GM23338 (cell line): Measurements from ENCODE around the gene ITPKA. TPM values are rescaled to one million over a fixed set of nuclear protein-coding genes. Genes with fewer than 3 reads are reported as not detected.

Source experiments
- ATAC-seq: fragments of 200-7000 bp; cut with Tn5 transposase; 3 replicates; pipeline ENCODE4 v1.9.1; 2020
- DNase-seq: peaks from one replicate; pipeline ENCODE4 v3.0.0-alpha.2; 2015; ENCODE audit warnings: low spot score
- H2AFZ ChIP-seq: fragments of 200-600 bp; sonication (generic); 2 replicates; pipeline ENCODE4 v1.8.0; 2016; ENCODE audit warnings: antibody characterized with exemption, mild to moderate bottlenecking, moderate library complexity
- H3F3A ChIP-seq: fragments of 200-600 bp; sonication (generic); replicated peaks from 2 replicates; pipeline ENCODE4 v1.8.0; 2017; ENCODE audit warnings: antibody characterized with exemption, mixed run types, low read depth
- H3K27ac ChIP-seq: fragments of 200-600 bp; sonication (generic); 2 replicates; pipeline ENCODE4 v1.6.1; 2016; ENCODE audit warnings: low read depth
- H3K27me3 ChIP-seq: fragments of 200-600 bp; sonication (generic); 2 replicates; pipeline ENCODE4 v1.8.0; 2016; ENCODE audit warnings: mild to moderate bottlenecking, mixed run types, moderate library complexity; ENCODE audit not compliant: insufficient read depth
- H3K36me3 ChIP-seq: fragments of 200-600 bp; sonication (generic); 2 replicates; pipeline ENCODE4 v1.8.0; 2016; ENCODE audit warnings: mild to moderate bottlenecking; ENCODE audit not compliant: insufficient read depth
- H3K4me1 ChIP-seq: fragments of 200-600 bp; sonication (generic); 2 replicates; pipeline ENCODE4 v1.8.0; 2016; ENCODE audit warnings: mild to moderate bottlenecking, moderate library complexity; ENCODE audit not compliant: insufficient read depth
- H3K4me2 ChIP-seq: fragments of 200-600 bp; sonication (generic); 2 replicates; pipeline ENCODE4 v1.7.1; 2017; ENCODE audit warnings: mixed run types
- H3K4me3 ChIP-seq: fragments of 200-600 bp; sonication (generic); 2 replicates; pipeline ENCODE4 v1.6.1; 2016; ENCODE audit warnings: mixed run types
- H3K79me2 ChIP-seq: fragments of 200-600 bp; sonication (generic); replicated peaks from 2 replicates; pipeline ENCODE4 v1.8.0; 2017; ENCODE audit warnings: mild to moderate bottlenecking; ENCODE audit not compliant: insufficient read depth
- H3K9me2 ChIP-seq: fragments of 200-600 bp; sonication (generic); 2 replicates; pipeline ENCODE4 v1.8.0; 2017; ENCODE audit not compliant: insufficient read depth
- H4K20me1 ChIP-seq: fragments of 200-600 bp; sonication (generic); replicated peaks from 2 replicates; pipeline ENCODE4 v1.8.0; 2017; ENCODE audit warnings: mild to moderate bottlenecking; ENCODE audit not compliant: insufficient read depth
- H3K27ac Mint-ChIP-seq: 2 replicates; pipeline ENCODE4 v1.8.0; 2020; ENCODE audit warnings: inconsistent platforms, mild to moderate bottlenecking, moderate library complexity, mixed read lengths
- H3K27me3 Mint-ChIP-seq: 3 replicates; pipeline ENCODE4 v1.8.0; 2022; ENCODE audit warnings: low read depth, mild to moderate bottlenecking, moderate library complexity, mixed read lengths, inconsistent platforms; ENCODE audit not compliant: insufficient read depth, poor library complexity
- H3K36me3 Mint-ChIP-seq: 3 replicates; pipeline ENCODE4 v1.8.0; 2021; ENCODE audit warnings: low read depth, mild to moderate bottlenecking, inconsistent platforms, moderate library complexity, mixed read lengths
- H3K4me1 Mint-ChIP-seq: 3 replicates; pipeline ENCODE4 v1.8.0; 2020; ENCODE audit warnings: mild to moderate bottlenecking, inconsistent platforms, mixed read lengths
- H3K4me3 Mint-ChIP-seq: 3 replicates; pipeline ENCODE4 v1.8.0; 2021; ENCODE audit warnings: moderate library complexity, mild to moderate bottlenecking, inconsistent platforms, mixed read lengths
- H3K9me3 Mint-ChIP-seq: 3 replicates; pipeline ENCODE4 v1.8.0; 2020; ENCODE audit warnings: moderate library complexity, mild to moderate bottlenecking, inconsistent platforms, mixed read lengths
- CREB1 ChIP-seq: fragments of 250-450 bp; sonication (Bioruptor Pico); IDR thresholded peaks from 2 replicates; pipeline ENCODE4 v1.5.0; 2020; ENCODE audit warnings: low read depth, mild to moderate bottlenecking, moderate library complexity
- CTCF ChIP-seq, 2 experiments: fragments of 200-600 bp in 1 of 2; sonication (generic) in 1 of 2; conservative IDR thresholded peaks; 2 replicates each; pipeline versions ENCODE4 v1.5.1 to v1.6.1; 2016 to 2017; ENCODE audit warnings: antibody characterized with exemption in 2 of 2, low read depth in 2 of 2, mild to moderate bottlenecking in 2 of 2, moderate library complexity in 1 of 2
- ETS1 ChIP-seq: IDR thresholded peaks from 2 replicates; pipeline ENCODE4 v1.6.1; 2016; ENCODE audit warnings: antibody characterized with exemption
- EZH2 ChIP-seq: fragments of 200-600 bp; sonication (generic); IDR thresholded peaks from one replicate; pipeline ENCODE4 v1.8.0; 2017; ENCODE audit warnings: antibody characterized with exemption, mild to moderate bottlenecking, low read depth; ENCODE audit not compliant: unreplicated experiment
- EZH2phosphoT487 ChIP-seq: fragments of 200-600 bp; sonication (generic); IDR thresholded peaks from one replicate; pipeline ENCODE4 v1.8.1; 2018; ENCODE audit warnings: antibody characterized with exemption; ENCODE audit not compliant: unreplicated experiment
- STAT1 ChIP-seq: IDR thresholded peaks from one replicate; pipeline ENCODE4 v1.6.1; 2016; ENCODE audit warnings: antibody characterized with exemption; ENCODE audit not compliant: unreplicated experiment
- polyA plus RNA-seq: library from polyadenylated mRNA; unstranded; fragments of >200 nt; fragmentation: Nextera tagmentation; extraction: Ambion mirVana; gene quantifications from 2 replicates; pipeline ENCODE4 v1.2.1, GENCODE V29; 2016
- total RNA-seq: library from RNA; depleted of rRNA; stranded (reverse); fragments of >200 nt; shearing (Covaris generic); gene quantifications from 2 replicates; pipeline ENCODE4 v1.2.3, GENCODE V29; 2014
- TF ChIP-seq, protein P1 (sequence below): IDR thresholded peaks from one replicate; pipeline ENCODE4 v1.6.1; 2018; ENCODE audit warnings: antibody characterized with exemption; ENCODE audit not compliant: unreplicated experiment

The ITPKA gene
- total and polyA plus RNA-seq, 2 experiments from 2014 or later = 0.55 to 2.1 TPM

GRCh38 chr15:41489641-41490040 is 4.0 kb upstream of the ITPKA start:
- H3K4me3 Mint-ChIP-seq = no peak overlapping the region

More at GRCh38 chr15:41489641-41490040, 4.0 kb upstream of the ITPKA start:
- no peaks in the 10 kb centered on the region; the same call in 1 of the 2 replicates for H4K20me1 ChIP-seq
- peaks cover 8% of the 10 kb centered on the region for H3K4me1 ChIP-seq
- H3K27me3 ChIP-seq = peaks cover 46% of the 10 kb centered on the region
- Mint-ChIP-seq H3K27me3 (peaks cover 44% of the 10 kb centered on the region), H3K36me3 (peaks cover 3% of the 10 kb centered on the region; the same call in 1 of the 3 replicates), H3K4me1 (peaks cover 7% of the 10 kb centered on the region), H3K27ac (no peak overlapping the region), H3K9me3 (no peaks in the 10 kb centered on the region; the same call in 2 of the 3 replicates)
- H2AFZ ChIP-seq = no peak overlapping the region
- H3K4me2 ChIP-seq = no peak overlapping the region
- ATAC-seq (no peak), DNase-seq (no peak)
- TF ChIP-seq STAT1 = no peak
- TF ChIP-seq ETS1 = no peak
- TF ChIP-seq, protein P1, sequence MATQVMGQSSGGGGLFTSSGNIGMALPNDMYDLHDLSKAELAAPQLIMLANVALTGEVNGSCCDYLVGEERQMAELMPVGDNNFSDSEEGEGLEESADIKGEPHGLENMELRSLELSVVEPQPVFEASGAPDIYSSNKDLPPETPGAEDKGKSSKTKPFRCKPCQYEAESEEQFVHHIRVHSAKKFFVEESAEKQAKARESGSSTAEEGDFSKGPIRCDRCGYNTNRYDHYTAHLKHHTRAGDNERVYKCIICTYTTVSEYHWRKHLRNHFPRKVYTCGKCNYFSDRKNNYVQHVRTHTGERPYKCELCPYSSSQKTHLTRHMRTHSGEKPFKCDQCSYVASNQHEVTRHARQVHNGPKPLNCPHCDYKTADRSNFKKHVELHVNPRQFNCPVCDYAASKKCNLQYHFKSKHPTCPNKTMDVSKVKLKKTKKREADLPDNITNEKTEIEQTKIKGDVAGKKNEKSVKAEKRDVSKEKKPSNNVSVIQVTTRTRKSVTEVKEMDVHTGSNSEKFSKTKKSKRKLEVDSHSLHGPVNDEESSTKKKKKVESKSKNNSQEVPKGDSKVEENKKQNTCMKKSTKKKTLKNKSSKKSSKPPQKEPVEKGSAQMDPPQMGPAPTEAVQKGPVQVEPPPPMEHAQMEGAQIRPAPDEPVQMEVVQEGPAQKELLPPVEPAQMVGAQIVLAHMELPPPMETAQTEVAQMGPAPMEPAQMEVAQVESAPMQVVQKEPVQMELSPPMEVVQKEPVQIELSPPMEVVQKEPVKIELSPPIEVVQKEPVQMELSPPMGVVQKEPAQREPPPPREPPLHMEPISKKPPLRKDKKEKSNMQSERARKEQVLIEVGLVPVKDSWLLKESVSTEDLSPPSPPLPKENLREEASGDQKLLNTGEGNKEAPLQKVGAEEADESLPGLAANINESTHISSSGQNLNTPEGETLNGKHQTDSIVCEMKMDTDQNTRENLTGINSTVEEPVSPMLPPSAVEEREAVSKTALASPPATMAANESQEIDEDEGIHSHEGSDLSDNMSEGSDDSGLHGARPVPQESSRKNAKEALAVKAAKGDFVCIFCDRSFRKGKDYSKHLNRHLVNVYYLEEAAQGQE = no peak
- no peak for TF ChIP-seq CTCF (conservative IDR thresholded peaks at IDR 0.05; ENCODE audit: low read depth in 2 of 2)
- no peak for TF ChIP-seq EZH2
- TF ChIP-seq CREB1 (CRISPR knock-in tag) = no peak
- no peak for TF ChIP-seq EZH2phosphoT487
- no peaks in the 10 kb centered on the region for H3K79me2 ChIP-seq
- H3K36me3 ChIP-seq = no peaks in the 10 kb centered on the region
- H3K9me2 ChIP-seq = no peaks in the 10 kb centered on the region
- H3F3A ChIP-seq = peaks cover 8% of the 10 kb centered on the region
- H3K4me3 ChIP-seq = no peak overlapping the region
- no peak overlapping the region for H3K27ac ChIP-seq
